GM21737 (cell line): ENCODE data around the gene TCEAL9.
"Not testable (repeated sequence)": the region's sequence is repeated elsewhere in the genome, so short reads cannot be mapped to it uniquely, and the experiment has no call there.

Source experiments
- ATAC-seq: cut with Tn5 transposase; IDR thresholded peaks from one replicate; pipeline ENCODE4 v1.9.1; 2021; ENCODE audit warnings: mild to moderate bottlenecking, moderate library complexity; ENCODE audit not compliant: unreplicated experiment

Gene TCEAL9

GRCh38 chrX:103372886-103373285 lies 16.6 kb downstream of the TCEAL9 start:
- ATAC-seq = no peak

GRCh38 chrX:103373581-103373980 lies 17.3 kb downstream of the TCEAL9 start:
- ATAC-seq = no peak

GRCh38 chrX:103376118-103376978 lies 20.0 kb downstream of the TCEAL9 start, which contains the start of gene BEX3:
Gene BEX3, plus strand, starts transcription at chrX:103376538. Its CDS starts 984 bp downstream, at chrX:103377522.
- no peak for ATAC-seq

GRCh38 chrX:103376979-103377324 lies 20.6 kb downstream of the TCEAL9 start:
- ATAC-seq = no peak

GRCh38 chrX:103378990-103379389 lies 22.7 kb downstream of the TCEAL9 start:
- no peak for ATAC-seq

- no peak for ATAC-seq
Observed at GRCh38 chrX:103382877-103383276, 26.6 kb downstream of the TCEAL9 start.

GRCh38 chrX:103384672-103385071 lies 28.4 kb downstream of the TCEAL9 start:
- no peak for ATAC-seq

- ATAC-seq = not testable (repeated sequence)
Observed at GRCh38 chrX:103385283-103385830, 29.1 kb downstream of the TCEAL9 start.

- no peak for ATAC-seq
Observed at GRCh38 chrX:103386332-103386731, 30.0 kb downstream of the TCEAL9 start.

GRCh38 chrX:103393487-103393886 lies 37.2 kb downstream of the TCEAL9 start:
- ATAC-seq = no peak

GRCh38 chrX:103396186-103396585 lies 39.9 kb downstream of the TCEAL9 start:
- ATAC-seq = no peak

GRCh38 chrX:103396660-103397059 lies 40.4 kb downstream of the TCEAL9 start:
- ATAC-seq = no peak

GRCh38 chrX:103397707-103398106 lies 41.4 kb downstream of the TCEAL9 start:
- ATAC-seq = no peak

- no peak for ATAC-seq
Observed at GRCh38 chrX:103398421-103398864, 42.1 kb downstream of the TCEAL9 start.

GRCh38 chrX:103399744-103400143 lies 43.4 kb downstream of the TCEAL9 start:
- no peak for ATAC-seq

GRCh38 chrX:103400931-103401330 lies 44.6 kb downstream of the TCEAL9 start:
- ATAC-seq = no peak

- ATAC-seq = peak; percentile 96
Observed at GRCh38 chrX:103404231-103405008, 48.1 kb downstream of the TCEAL9 start.

- peak; percentile 10 for ATAC-seq
Observed at GRCh38 chrX:103405009-103405333, 48.7 kb downstream of the TCEAL9 start.

- ATAC-seq = no peak
Observed at GRCh38 chrX:103406256-103406655, 50.0 kb downstream of the TCEAL9 start.

- no peak for ATAC-seq
Observed at GRCh38 chrX:103407776-103408175, 51.5 kb downstream of the TCEAL9 start.
